GM12878 (cell line): ENCODE measurements around the gene ITCH. TPM values are rescaled to one million over a fixed set of nuclear protein-coding genes. Genes with fewer than 3 reads are reported as not detected.
A peak's percentile ranks its signal among the peaks of the same experiment; 100 is the strongest.

ENCODE experiments used
- ATAC-seq: fragments of 200-7000 bp; cut with Tn5 transposase; 3 replicates; pipeline ENCODE4 v1.9.1; 2020; ENCODE audit warnings: mild to moderate bottlenecking, moderate library complexity
- BruUV-seq: library from RNA; stranded (reverse); fragments of 400-500 nt; replicated peaks from 2 replicates; lab custom pipeline; 2021; lab: Mats Ljungman, UMichigan
- CTCF ChIA-PET: fragments of 300-600 bp; sonication (Branson Sonifier 250); formaldehyde crosslinking; extraction: SDS; loops from one replicate; lab custom pipeline; 2021; ENCODE audit warnings: inconsistent platforms; lab: Yijun Ruan, JAX
- POLR2A ChIA-PET: fragments of 350-600 bp; formaldehyde crosslinking; extraction: SDS; loops from one replicate; lab custom pipeline; 2021; ENCODE audit warnings: inconsistent platforms; lab: Charles Lee
- RAD21 ChIA-PET: fragments of 300-600 bp; sonication (Branson Sonifier 250); formaldehyde crosslinking; loops from one replicate; lab custom pipeline; 2023; ENCODE audit warnings: antibody characterized with exemption; ENCODE audit not compliant: unreplicated experiment; lab: Charles Lee
- SMC1A ChIA-PET: fragments of 300-600 bp; sonication (Branson Sonifier 250); formaldehyde crosslinking; loops from one replicate; lab custom pipeline; 2023; ENCODE audit not compliant: unreplicated experiment, uncharacterized antibody; lab: Charles Lee
- DNase-seq: peaks from one replicate; pipeline ENCODE4 v3.0.0-alpha.2; 2011; ENCODE audit warnings: low read depth, low spot score
- FAIRE-seq: peaks from 3 replicates; lab custom pipeline; 2011; peaks lifted over from hg19 to GRCh38; lab: Jason Lieb, UNC
- H2AFZ ChIP-seq: 2 replicates; pipeline ENCODE4 v1.6.0; 2011; ENCODE audit warnings: low read depth, low read length, control low read depth; ENCODE audit not compliant: control insufficient read depth
- H3K27ac ChIP-seq: 2 replicates; pipeline ENCODE4 v1.5.1; 2011; ENCODE audit warnings: control low read depth; ENCODE audit not compliant: control insufficient read depth, insufficient read depth
- H3K27me3 ChIP-seq, 2 experiments: replicated peaks in 1 of 2; 2 replicates each; pipeline versions ENCODE4 v1.6.0 to v1.6.1; 2011; ENCODE audit warnings: low read length in 1 of 2; ENCODE audit not compliant: control insufficient read depth in 2 of 2, insufficient read depth in 2 of 2
- H3K36me3 ChIP-seq, 2 experiments: 2 replicates each; pipeline ENCODE4 v1.5.1; 2011; ENCODE audit warnings: low read length in 1 of 2; ENCODE audit not compliant: control insufficient read depth in 2 of 2, insufficient read depth in 2 of 2
- H3K4me1 ChIP-seq: 2 replicates; pipeline ENCODE4 v1.6.1; 2011; ENCODE audit warnings: mild to moderate bottlenecking, low read length, moderate library complexity, mixed read lengths; ENCODE audit not compliant: control insufficient read depth, insufficient read depth
- H3K4me2 ChIP-seq: 2 replicates; pipeline ENCODE4 v1.6.0; 2011; ENCODE audit warnings: control low read depth; ENCODE audit not compliant: control insufficient read depth, insufficient read depth
- H3K4me3 ChIP-seq: fragments of 200-600 bp; sonication (generic); 2 replicates; pipeline ENCODE4 v1.5.1; 2016
- H3K79me2 ChIP-seq: 2 replicates; pipeline ENCODE4 v1.6.0; 2011; ENCODE audit warnings: low read length; ENCODE audit not compliant: control insufficient read depth, insufficient read depth
- H3K9ac ChIP-seq: 2 replicates; pipeline ENCODE4 v1.8.0; 2011; ENCODE audit warnings: low read length, control low read depth, mixed read lengths; ENCODE audit not compliant: control insufficient read depth, insufficient read depth
- H3K9me3 ChIP-seq: replicated peaks from 3 replicates; pipeline ENCODE4 v1.5.1; 2011; ENCODE audit warnings: mild to moderate bottlenecking, low read length; ENCODE audit not compliant: control insufficient read depth, insufficient read depth
- H4K20me1 ChIP-seq: 2 replicates; pipeline ENCODE4 v1.6.0; 2011; ENCODE audit not compliant: control insufficient read depth, insufficient read depth
- BHLHE40 ChIP-seq, 2 experiments: fragments of 450-650 bp in 1 of 2; IDR thresholded peaks; 2 replicates each; pipeline ENCODE4 v1.6.1; 2011 to 2017; ENCODE audit warnings: low read depth in 2 of 2, borderline replicate concordance in 1 of 2, improper control_type of control experiment in 1 of 2, low read length in 1 of 2, mild to moderate bottlenecking in 1 of 2
- ETV6 ChIP-seq, 2 experiments: fragments of 450-650 bp in 1 of 2; IDR thresholded peaks in 1 of 2; conservative IDR thresholded peaks in 1 of 2; 2 replicates each; pipeline ENCODE4 v1.6.1; 2014; ENCODE audit warnings: antibody characterized with exemption in 1 of 2, borderline replicate concordance in 1 of 2, low read depth in 1 of 2, mild to moderate bottlenecking in 1 of 2, moderate library complexity in 1 of 2
- HDGF ChIP-seq: fragments of 450-650 bp; IDR thresholded peaks from 2 replicates; pipeline ENCODE4 v1.6.1; 2016; ENCODE audit warnings: antibody characterized with exemption
- SMC3 ChIP-seq: IDR thresholded peaks from 2 replicates; pipeline ENCODE4 v1.6.1; 2011; ENCODE audit warnings: low read length, improper control_type of control experiment, borderline replicate concordance
- ZBTB4 ChIP-seq: fragments of 450-650 bp; formaldehyde crosslinking; IDR thresholded peaks from 2 replicates; pipeline ENCODE4 v1.4.0; 2022; ENCODE audit warnings: mild to moderate bottlenecking, moderate library complexity
- ZNF384 ChIP-seq: IDR thresholded peaks from 2 replicates; pipeline ENCODE4 v1.6.1; 2012; ENCODE audit warnings: low read depth, mild to moderate bottlenecking, low read length, improper control_type of control experiment, borderline replicate concordance
- WGBS: methylation state at CpG from one replicate; pipeline ENCODE4 v1.1.6; 2016; ENCODE audit warnings: low lambda C conversion rate; ENCODE audit not compliant: insufficient replicate concordance, insufficient coverage; ENCODE audit errors: missing lambda C conversion rate; 5-methylcytosine and 5-hydroxymethylcytosine counted together
- in situ Hi-C: fragments of 300-500 bp; cut with MboI; formaldehyde crosslinking; loops from 9 replicates; pipeline ENCODE4 v1.14.3; 2018; ENCODE audit warnings: mixed read lengths
- intact Hi-C: fragments of 100-400 bp; cut with micrococcal nuclease; formaldehyde crosslinking; loops from one replicate; pipeline ENCODE4 v1.14.2; 2022; ENCODE audit not compliant: unreplicated experiment
- polyA plus RNA-seq, 11 experiments: library from polyadenylated mRNA; depleted of rRNA in 4 of 11; unstranded in 6 of 11; stranded (reverse) in 5 of 11; fragments of >200 nt; fragmentation: Nextera tagmentation in 4 of 11; fragmentation: Illumina TruSeq in 1 of 11; extraction: Ambion mirVana in 4 of 11; extraction: Trizol in 1 of 11; gene quantifications; 1 replicate in 1 of 11; 2 replicates in 10 of 11; pipeline versions ENCODE4 v1.2.1 to v1.2.3, GENCODE V29; 2011 to 2016; ENCODE audit warnings: inconsistent platforms in 2 of 11, missing spikeins in 2 of 11, low read depth in 1 of 11
- total RNA-seq, 4 experiments: library from RNA; depleted of rRNA in 3 of 4; stranded (reverse); fragments of >200 nt in 3 of 4; fragmentation: Illumina TruSeq in 1 of 4; extraction: Trizol in 1 of 4; gene quantifications; 2 replicates each; pipeline versions ENCODE4 v1.2.1 to v1.2.3, GENCODE V29; 2013 to 2021
- TF ChIP-seq, protein P1 (sequence below): fragments of 450-650 bp; IDR thresholded peaks from 2 replicates; pipeline ENCODE4 v1.6.1; 2017; ENCODE audit warnings: mild to moderate bottlenecking, moderate library complexity
- TF ChIP-seq, protein P2 (sequence below): IDR thresholded peaks from 2 replicates; pipeline ENCODE4 v1.6.1; 2012; ENCODE audit warnings: low read length, inconsistent platforms

The ITCH gene
- total and polyA plus RNA-seq, 10 of the 15 experiments (the other 5 are each of a cell fraction or from before 2014, with no cell fraction given): 7.5 to 46.1 (median 21.5) TPM

DNA sequence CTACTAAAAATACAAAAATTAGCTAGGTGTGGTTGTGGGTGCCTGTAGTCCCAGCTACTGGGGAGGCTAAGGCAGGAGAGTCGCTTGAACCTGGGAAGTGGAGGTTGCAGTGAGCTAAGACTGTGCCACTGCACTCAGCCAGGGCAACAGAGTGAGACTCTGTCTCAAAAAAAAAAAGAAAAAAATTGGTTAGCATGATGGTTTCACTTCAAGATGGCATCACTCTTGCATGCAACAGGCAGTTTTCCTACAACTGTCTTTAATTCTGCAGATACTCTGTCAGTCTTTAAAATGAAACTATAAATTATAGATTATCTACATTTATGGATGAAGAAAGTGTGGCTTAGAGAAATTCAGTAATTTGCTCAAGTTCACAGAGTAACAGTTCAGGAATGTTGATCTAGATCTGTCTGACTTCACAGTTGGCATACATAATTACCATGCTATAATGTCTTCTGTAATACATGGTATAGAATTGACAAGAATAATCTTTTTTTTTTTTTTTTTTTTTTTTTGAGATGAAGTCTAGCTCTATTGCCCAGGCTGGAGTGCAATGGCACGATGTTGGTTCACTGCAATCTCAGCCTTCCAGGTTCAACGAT is 27.0 kb downstream of the ITCH start:
- BruUV-seq: no TSS peak
- Histone ChIP-seq H3K9me3 (no peaks in the 10 kb centered on the region), H3K4me2 (no peak overlapping the region), H3K9ac (no peak overlapping the region), H3K27me3 (no peaks in the 10 kb centered on the region), H3K36me3 (peaks cover 0 to 16% of the 10 kb centered on the region in 2 experiments; a peak in 3 of 4 replicates), H3K4me1 (peaks cover 18% of the 10 kb centered on the region)
- POLR2A ChIA-PET: no interaction called here
- SMC1A ChIA-PET: no interaction called here
- 100% methylated on average over 3 of the region's 3 CpGs for WGBS
- CTCF ChIA-PET: no interaction called here
- intact Hi-C loops: no loop called here
- TF ChIP-seq ZNF384 (no peak), SMC3 (no peak), HDGF (no peak), ZBTB4 (CRISPR knock-in tag) (no peak), BHLHE40 (IDR thresholded peaks at IDR 0.05; ENCODE audit: borderline replicate concordance in 1 of 2, low read depth in 2 of 2, low read length in 1 of 2) (no peak), ETV6 (conservative IDR thresholded peaks at IDR 0.05 in 1 of 2, IDR thresholded peaks at IDR 0.05 in 1 of 2; ENCODE audit: borderline replicate concordance in 1 of 2, low read depth in 1 of 2) (no peak)
- TF ChIP-seq, protein P1, sequence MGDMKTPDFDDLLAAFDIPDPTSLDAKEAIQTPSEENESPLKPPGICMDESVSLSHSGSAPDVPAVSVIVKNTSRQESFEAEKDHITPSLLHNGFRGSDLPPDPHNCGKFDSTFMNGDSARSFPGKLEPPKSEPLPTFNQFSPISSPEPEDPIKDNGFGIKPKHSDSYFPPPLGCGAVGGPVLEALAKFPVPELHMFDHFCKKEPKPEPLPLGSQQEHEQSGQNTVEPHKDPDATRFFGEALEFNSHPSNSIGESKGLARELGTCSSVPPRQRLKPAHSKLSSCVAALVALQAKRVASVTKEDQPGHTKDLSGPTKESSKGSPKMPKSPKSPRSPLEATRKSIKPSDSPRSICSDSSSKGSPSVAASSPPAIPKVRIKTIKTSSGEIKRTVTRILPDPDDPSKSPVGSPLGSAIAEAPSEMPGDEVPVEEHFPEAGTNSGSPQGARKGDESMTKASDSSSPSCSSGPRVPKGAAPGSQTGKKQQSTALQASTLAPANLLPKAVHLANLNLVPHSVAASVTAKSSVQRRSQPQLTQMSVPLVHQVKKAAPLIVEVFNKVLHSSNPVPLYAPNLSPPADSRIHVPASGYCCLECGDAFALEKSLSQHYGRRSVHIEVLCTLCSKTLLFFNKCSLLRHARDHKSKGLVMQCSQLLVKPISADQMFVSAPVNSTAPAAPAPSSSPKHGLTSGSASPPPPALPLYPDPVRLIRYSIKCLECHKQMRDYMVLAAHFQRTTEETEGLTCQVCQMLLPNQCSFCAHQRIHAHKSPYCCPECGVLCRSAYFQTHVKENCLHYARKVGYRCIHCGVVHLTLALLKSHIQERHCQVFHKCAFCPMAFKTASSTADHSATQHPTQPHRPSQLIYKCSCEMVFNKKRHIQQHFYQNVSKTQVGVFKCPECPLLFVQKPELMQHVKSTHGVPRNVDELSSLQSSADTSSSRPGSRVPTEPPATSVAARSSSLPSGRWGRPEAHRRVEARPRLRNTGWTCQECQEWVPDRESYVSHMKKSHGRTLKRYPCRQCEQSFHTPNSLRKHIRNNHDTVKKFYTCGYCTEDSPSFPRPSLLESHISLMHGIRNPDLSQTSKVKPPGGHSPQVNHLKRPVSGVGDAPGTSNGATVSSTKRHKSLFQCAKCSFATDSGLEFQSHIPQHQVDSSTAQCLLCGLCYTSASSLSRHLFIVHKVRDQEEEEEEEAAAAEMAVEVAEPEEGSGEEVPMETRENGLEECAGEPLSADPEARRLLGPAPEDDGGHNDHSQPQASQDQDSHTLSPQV: 0 out of 2 replicates have a peak, but pooled peaks have one; percentile 18
- TF ChIP-seq, protein P2, sequence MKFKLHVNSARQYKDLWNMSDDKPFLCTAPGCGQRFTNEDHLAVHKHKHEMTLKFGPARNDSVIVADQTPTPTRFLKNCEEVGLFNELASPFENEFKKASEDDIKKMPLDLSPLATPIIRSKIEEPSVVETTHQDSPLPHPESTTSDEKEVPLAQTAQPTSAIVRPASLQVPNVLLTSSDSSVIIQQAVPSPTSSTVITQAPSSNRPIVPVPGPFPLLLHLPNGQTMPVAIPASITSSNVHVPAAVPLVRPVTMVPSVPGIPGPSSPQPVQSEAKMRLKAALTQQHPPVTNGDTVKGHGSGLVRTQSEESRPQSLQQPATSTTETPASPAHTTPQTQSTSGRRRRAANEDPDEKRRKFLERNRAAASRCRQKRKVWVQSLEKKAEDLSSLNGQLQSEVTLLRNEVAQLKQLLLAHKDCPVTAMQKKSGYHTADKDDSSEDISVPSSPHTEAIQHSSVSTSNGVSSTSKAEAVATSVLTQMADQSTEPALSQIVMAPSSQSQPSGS: no peak
- TF ChIP-seq, all 136 proteins: peak for 1
- in situ Hi-C loops: no loop called here
- H2AFZ ChIP-seq: no peak overlapping the region
- DNase-seq: no peak
- H3K4me3 ChIP-seq: no peak overlapping the region
- FAIRE-seq: no peak
- no peak overlapping the region for H3K27ac ChIP-seq
- ATAC-seq: no peak
- H3K79me2 ChIP-seq: peaks cover 6% of the 10 kb centered on the region
- RAD21 ChIA-PET: interaction anchor here (0.6 kb wide), 1 partner anchor 103 kb away, joined by 6 read pairs; no protein-coding TSS in a partner anchor
- no peaks in the 10 kb centered on the region for H4K20me1 ChIP-seq
